IPS-18c (cell line): ENCODE measurements around the gene CAPN11.
"Not testable (repeated sequence)": the region's sequence is repeated elsewhere in the genome, so short reads cannot be mapped to it uniquely, and the experiment has no call there.

Experiments used
- H3K4me3 ChIP-seq: 2 replicates; pipeline ENCODE4 v1.7.0; 2013; ENCODE audit warnings: low read depth, mild to moderate bottlenecking, low read length, moderate library complexity; ENCODE audit not compliant: insufficient read depth
- H3K9me3 ChIP-seq: one replicate; pipeline ENCODE4 v1.6.1; 2013; ENCODE audit warnings: mild to moderate bottlenecking, low read length, moderate library complexity; ENCODE audit not compliant: control insufficient read depth, insufficient read depth

The CAPN11 gene

DNA sequence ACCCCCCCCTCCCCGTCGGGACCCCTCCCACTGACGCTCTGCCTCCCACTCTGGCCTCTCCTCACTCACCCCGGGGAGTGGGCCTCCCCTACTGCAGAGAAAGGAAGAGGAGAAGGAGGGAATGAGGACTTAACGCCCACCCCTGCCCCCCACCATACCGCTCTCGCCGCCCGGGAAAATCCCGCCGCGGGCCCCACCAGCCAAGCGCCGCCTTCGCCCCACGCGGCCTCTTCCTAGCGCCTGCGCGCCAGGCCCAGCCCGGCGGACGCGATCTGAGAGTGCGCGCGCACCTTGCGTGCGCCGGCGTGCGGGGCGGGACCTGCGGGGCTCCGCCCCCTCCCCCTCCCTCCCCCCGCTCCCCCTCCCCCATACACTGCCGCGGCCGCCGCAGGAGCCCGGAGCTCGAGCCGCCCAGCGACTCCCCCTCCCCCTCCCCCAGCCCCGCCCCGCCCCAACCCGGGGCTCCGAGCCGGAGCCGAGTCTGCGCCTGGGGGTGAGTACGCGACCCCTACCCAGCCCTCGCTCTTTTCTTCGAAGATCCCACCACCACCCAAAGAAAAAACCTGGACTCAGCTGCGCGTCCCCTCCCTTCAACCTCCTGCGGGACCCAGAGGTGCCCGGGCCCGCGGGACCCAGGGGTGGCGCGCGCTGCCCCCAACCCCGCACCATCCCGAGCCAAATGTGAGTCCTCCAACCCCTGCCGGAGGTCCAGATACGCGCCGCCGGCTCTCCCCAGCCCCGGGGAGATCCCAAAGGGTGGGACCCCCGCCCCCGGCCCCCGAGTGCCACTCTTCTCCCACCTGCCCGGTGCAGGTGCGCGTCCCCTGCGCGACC is 31.2 kb upstream of the CAPN11 start, which contains the start of the genes MRPL14 and TMEM63B:
TSS of gene MRPL14 (minus strand) at position 267 of the 834 bp plus-strand sequence. CDS start 10,841 bp downstream, outside the sequence.
TSS of gene TMEM63B (plus strand) at position 369 of the 834 bp plus-strand sequence. CDS start 7,031 bp downstream, outside the sequence.
- Histone ChIP-seq H3K9me3 (no peaks in the 10 kb centered on the region), H3K4me3 (peak within 1 kb of the TSS; percentile 84)

DNA sequence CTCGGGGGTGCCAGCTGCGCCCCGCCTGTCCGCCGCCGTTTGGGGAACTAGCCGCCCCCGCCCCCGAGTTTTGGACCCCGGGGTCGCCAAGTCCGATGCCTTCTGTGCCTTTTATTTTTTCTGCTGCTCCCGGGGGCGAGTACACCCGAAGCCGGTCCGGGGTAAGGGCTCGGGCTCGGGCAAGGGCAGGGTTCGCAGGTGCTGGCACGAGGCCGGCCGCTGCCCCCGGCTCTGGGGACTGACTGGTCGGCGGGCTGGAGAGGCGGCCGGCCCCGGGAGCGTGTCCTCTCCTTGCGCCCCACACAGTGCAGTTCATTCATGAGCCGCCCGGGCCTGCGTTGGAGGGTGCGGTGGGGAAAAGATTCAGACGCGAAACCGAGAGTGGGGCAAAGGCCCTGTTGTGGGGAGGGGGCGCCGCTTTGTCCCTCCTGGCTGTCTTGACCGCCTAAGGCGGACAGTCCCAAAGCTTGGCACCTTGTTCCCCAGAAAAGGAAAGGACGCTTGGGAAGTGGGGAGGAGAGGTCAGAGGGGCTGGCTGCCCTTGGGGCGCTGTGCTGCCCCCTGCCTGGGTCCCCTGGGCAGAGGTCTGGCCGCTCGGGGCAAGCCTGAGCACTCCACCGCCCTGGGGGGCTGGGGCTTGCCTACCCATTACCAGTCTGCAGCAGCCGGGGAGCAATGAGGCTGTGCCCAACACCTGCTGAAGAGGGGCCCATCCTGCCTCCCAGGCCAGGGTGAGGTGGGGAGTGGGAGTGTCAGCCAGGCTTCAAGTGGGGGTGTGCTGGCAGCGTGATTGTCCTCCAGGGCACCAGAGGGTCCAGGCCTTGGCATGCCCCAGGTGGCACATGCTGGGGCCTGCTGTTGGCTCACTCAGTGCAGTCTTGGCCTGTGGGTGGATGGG is 30.4 kb upstream of the CAPN11 start:
- H3K4me3 ChIP-seq: peak overlapping the region; percentile 84
- H3K9me3 ChIP-seq: no peaks in the 10 kb centered on the region

DNA sequence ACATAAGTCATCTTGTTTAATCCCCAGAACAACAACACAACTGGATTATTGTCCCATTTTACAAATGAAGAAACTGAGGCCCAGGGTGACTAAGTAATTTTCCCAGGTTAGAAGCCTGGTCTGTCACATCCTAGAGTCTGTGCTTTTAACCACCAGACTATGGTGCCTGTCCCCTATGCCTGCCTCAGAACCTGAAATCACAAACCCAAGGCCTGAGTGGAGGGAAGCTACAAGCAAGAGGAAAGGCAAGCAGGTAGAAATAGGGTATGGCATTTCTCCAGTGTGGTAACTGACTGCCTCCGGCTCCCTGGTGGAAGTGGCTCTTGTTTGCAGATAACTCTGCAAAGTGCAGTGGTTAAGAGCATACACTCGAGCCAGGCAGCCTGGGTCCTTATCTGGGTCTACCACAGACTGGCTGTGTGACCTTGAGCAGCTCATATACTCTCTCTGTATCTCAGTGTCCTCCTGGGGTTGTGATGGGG is 28.7 kb upstream of the CAPN11 start:
- Histone ChIP-seq H3K4me3 (no peak overlapping the region), H3K9me3 (no peaks in the 10 kb centered on the region)

DNA sequence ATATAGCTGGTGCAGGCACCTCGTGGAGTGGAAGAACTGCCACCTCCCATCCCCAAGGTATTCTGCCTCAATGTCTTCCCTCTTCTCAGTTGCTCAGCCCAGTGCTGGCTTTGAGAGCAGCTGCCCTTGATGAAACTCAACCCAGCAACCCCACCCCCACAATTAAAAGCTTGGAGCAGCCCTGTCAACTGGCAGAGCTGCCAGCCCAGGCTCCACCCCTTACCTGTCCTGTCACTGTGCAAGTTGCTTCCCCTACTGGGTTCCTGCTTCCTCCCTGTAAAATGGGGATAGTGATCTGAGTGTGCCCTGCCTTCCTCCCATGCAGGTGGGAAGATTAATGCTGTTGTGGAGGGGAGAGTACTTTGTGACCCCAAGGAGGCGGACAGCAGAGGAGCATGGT is 26.7 kb upstream of the CAPN11 start:
- no peaks in the 10 kb centered on the region for H3K9me3 ChIP-seq

DNA sequence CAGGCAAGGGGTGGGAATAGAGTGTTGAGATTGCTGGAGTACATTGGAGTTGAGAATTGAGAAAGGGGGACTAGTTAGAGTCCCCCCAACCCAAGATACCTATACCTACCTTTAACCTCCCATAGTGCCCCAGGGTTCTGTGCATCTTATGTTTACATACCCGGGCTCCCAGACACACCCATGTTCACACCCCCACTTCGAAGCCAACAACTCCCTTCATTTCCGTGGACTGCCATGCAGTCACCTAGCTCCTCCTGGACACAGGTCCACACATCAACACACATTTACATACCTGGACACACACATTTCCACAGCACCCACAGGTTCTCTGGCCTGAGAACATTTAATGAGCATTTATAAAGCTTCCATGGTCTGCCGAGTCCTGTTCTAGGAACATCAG is 26.1 kb upstream of the CAPN11 start:
- Histone ChIP-seq H3K9me3 (no peaks in the 10 kb centered on the region), H3K4me3 (no peak overlapping the region)

More for the DNA sequence above, 26.7 kb upstream of the CAPN11 start:
- H3K4me3 ChIP-seq: no peak overlapping the region

DNA sequence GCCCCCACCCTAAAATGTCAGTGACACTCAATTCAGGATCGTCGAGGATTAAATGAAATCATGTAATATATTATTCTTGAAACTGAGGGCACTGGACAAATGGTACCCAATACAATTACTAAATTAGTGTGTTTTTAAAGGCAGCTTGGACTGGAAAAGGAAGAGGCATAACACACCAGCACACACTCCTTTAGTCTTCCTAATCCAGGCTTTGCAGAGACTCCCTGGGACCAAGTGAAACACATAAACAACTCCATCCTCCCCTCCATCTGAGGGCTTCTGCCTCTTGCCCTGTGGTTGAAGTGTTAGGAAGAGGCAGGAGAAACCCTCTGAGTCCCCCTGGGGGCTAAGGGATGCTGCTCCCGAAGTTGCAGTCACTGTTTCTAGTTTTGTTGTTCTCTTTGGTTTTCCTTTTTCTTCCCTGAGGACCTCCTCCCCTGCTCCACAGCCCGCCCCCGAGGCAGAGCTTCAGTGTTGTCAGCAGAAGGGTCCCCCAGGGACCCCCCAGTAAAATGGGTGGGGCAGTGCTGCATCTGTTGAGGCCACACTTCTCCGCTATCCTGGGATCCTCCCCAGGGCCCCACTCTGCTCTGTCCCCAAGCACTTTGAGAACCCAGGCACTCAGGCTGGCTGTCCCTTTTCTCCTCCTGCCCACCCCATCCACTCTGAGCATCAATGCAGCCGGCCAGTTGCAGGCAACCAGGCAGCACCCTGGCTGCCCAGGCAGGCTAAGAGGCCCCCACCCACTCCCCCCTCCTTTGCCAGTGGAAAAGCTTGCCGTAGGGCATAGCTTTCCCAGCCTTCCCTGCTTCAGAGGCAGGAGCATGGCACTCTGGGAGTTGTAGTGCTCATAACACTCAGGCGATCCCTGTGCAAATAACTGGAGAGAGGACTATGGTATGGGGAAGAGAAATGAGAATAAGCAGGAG is 25.4 kb upstream of the CAPN11 start:
- Histone ChIP-seq H3K9me3 (no peaks in the 10 kb centered on the region), H3K4me3 (peak overlapping the region; percentile 29; the same call in 1 of the 2 replicates)

DNA sequence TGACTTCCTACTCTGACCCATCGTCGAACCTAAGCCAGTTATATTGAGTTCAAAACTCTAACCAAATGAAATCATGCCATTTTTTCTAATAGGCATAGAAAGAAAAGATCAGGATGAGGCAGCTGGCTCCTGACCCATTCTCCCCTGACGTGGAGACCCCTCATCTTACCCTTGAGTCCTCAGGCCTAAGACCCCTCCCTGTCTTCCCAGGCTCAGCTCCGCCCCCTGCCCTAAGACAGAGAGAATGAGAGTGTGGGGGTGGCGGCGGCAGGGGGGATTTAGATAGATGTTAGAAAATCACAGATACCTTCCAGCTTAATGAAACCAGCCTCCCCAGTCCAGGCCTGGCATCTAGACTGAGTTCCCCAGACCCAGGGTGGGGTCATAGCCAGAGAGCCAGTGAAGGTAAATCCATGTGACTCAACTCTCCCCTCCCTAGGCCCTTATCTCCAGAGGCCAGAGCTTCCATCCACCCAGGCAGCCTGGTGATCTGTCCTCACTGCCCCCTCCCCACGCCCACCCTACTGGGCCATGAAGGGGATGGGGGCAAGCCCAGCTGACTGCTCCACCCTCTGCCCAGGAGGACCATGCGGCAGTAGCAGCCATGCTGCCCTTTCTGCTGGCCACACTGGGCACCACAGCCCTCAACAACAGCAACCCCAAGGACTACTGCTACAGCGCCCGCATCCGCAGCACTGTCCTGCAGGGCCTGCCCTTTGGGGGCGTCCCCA is 24.5 kb upstream of the CAPN11 start:
- H3K4me3 ChIP-seq: no peak overlapping the region
- H3K9me3 ChIP-seq: no peaks in the 10 kb centered on the region

DNA sequence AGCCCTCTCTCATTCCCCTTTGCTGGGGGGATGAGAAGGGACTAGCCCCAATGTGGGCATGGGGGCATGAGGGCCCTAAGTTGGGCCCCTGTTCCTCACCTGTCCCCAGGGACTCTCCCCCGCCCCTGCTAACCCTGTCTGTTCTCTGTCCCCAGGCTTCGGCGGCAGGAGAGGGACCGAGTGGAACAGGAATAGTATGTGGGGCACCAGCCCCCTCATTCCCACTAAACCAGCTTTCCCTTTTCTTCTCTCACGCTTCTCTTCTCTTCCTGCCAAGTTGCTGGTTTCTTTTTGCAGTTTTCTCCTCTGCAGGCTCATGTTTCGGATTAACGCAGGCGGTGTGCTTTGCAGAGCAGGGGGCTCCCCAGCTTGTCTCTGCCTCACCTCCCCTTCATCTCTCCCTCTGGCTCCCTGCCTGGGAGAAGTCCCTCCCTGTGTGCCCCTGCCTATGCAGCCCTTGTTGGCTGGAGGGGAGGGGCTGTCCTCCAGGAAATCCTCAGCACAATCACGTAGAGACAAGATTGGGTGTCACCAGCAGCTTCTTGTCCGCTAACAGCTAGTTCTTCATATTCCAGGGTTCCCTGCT is 23.4 kb upstream of the CAPN11 start:
- Histone ChIP-seq H3K4me3 (no peak overlapping the region), H3K9me3 (no peaks in the 10 kb centered on the region)

DNA sequence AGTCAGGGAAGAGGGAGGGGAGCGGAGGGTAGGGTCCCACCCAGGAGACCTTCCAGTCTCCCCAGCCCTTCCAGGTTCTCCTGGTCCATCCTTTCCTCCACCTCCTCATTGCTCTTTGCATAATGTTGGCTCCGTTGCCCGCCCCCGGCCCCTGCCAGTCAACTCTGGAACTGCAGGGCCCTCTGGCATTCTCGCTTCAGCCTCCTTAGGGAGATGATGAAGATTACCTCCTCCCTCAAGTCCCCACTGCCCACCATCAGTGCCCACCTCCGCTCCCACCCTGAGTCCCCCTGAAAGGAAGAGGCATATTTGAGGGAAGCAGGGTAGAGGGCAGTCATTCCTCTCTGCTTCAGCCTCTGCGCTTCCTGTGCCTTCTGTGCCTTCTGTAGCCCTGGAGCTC is 22.7 kb upstream of the CAPN11 start:
- Histone ChIP-seq H3K9me3 (no peaks in the 10 kb centered on the region), H3K4me3 (no peak overlapping the region)

DNA sequence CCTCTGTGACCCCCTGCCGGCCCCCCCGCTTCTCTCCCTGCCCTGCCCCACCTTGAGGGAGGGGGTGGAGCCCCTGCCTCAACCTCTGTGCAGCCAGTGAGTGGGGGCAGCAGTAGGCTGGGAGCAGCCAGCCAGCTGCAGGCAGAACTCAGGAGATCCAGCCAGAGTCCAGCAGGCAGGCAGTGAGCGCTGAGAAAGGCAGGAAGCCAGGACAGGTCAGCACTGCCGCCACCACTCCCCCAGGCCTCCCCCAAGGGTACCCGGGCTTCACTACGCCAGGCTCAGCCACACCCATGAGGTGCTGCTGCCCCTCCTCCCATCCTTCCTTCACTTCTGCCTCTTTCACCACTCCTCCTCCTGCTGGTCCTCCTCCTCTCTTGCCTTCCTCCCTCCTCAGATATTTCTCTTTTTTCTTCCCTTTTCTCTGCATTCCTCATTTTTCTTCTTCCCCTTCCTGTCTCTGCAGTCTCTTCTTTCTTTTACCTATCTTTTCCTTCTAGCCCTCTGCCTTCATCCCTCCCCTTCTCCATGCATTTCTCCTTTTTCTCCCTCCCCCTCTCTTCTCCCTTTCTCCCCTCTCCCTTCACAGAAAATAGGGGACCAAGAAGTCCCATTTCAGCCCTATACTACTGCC is 19.8 kb upstream of the CAPN11 start:
- H3K4me3 ChIP-seq: no peak overlapping the region
- no peaks in the 10 kb centered on the region for H3K9me3 ChIP-seq

DNA sequence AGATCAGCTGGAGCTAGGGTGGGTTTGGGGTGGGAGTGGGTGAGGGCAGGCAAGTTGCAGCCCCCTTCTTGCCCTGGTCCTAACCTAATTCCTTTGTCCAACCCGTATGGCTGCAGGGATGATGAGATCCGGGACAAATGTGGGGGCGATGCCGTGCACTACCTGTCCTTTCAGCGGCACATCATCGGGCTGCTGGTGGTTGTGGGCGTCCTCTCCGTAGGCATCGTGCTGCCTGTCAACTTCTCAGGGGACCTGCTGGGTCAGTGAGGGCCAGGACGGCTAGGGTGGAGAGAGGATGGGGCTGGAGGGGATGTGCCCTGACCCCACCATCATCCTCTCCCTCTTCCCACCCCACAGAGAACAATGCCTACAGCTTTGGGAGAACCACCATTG is 19.3 kb upstream of the CAPN11 start:
- H3K4me3 ChIP-seq: no peak overlapping the region
- H3K9me3 ChIP-seq: no peaks in the 10 kb centered on the region

DNA sequence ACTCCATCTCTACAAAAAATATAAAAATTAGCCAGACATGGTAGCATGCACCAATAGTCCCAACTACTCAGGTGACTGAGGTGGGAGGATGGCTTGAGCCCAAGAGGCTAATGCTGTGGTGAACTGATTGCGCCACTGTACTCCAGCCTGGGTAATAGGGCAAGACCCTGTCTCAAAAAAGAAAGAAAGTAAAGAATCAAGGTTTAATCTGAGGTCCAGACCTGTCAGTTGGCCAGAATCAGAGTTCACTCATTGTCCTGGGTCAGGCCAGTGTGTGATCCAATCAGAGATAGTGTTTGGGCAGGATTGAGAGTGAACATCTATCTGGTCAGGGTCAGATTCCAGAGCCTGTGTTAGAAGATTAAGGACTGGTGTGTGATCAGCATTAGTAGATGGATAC is 15.8 kb upstream of the CAPN11 start:
- Histone ChIP-seq H3K4me3 (no peak overlapping the region), H3K9me3 (no peaks in the 10 kb centered on the region)

DNA sequence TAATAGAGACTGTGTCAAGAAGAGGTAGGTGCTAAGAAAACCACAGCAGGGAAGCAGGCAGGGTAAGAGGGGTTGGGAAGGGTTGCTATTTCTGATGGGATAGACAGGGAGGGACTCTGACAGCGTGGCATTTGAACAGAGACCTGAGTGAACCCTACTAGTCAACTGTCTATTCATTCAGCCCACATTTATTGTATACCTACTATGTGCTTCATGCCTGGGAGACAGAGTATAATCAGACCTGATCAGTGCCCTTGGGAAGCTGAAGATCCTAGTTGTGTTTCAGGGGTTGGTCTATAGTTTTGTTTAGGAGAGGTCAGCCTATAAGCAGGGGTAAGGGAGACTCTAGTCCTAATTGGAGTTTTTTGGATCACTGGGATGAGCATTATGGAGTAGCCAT is 14.9 kb upstream of the CAPN11 start:
- no peak overlapping the region for H3K4me3 ChIP-seq
- H3K9me3 ChIP-seq: no peaks in the 10 kb centered on the region

DNA sequence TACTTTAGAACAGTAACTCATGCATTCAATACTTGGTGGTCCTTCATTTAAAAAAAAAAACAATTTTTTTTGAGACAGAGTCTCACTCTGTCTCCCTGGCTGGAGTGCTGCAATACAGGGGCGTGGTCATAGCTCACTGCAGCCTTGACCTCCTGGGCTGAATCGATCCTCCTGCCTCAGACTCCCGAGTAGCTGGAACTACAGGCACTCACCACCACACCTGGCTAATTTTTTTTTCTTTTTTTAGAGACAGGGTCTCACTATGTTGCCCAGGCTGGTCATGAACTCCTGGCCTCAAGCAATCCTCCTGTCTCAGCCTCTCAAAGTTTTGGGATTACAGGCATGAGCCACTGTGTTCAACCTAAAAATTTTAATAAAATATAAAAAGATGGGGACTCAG is 14.1 kb upstream of the CAPN11 start:
- not testable (repeated sequence) for H3K4me3 ChIP-seq, H3K9me3 ChIP-seq

DNA sequence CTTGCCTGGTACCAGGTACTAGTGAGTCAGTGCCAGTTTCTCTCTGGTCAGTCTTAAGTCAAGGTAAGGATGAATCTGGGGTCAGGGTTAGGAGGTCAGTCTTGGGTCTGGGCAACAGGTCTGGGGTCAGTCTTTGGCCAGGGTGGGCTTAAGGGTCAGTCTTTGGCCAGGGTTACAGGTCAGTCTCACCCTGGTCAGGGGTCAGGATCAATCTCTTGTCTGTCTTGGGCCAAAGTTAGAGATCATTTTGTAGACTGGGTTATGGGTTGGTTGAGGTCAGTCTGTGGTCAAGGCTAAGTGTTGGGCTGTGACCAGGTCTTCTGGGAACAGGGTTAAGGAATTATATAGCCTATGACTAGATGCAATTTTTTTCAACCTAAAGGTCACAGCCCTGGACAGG is 12.8 kb upstream of the CAPN11 start:
- Histone ChIP-seq H3K4me3 (no peak overlapping the region), H3K9me3 (no peaks in the 10 kb centered on the region)

DNA sequence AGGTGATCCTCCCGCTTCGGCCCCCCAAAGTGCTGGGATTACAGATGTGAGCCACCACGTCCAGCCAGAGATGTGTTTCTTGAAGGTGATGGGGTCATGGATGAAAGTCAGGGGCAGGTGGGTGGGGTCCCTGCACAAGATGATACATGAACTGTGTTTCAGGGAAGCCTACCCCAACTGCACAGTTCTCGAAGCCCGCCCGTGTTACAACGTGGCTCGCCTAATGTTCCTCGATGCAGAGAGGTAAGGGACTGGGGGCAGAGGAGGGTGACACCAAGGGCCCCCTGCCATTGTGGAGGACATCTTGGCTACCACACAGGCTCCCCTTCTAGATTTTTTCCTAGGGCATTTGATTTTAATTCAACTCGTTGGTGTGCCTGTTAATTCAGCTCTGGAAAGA is 11.9 kb upstream of the CAPN11 start:
- Histone ChIP-seq H3K9me3 (no peaks in the 10 kb centered on the region), H3K4me3 (no peak overlapping the region)
